ENCODE results near the gene KIZ.

The KIZ gene

DNA sequence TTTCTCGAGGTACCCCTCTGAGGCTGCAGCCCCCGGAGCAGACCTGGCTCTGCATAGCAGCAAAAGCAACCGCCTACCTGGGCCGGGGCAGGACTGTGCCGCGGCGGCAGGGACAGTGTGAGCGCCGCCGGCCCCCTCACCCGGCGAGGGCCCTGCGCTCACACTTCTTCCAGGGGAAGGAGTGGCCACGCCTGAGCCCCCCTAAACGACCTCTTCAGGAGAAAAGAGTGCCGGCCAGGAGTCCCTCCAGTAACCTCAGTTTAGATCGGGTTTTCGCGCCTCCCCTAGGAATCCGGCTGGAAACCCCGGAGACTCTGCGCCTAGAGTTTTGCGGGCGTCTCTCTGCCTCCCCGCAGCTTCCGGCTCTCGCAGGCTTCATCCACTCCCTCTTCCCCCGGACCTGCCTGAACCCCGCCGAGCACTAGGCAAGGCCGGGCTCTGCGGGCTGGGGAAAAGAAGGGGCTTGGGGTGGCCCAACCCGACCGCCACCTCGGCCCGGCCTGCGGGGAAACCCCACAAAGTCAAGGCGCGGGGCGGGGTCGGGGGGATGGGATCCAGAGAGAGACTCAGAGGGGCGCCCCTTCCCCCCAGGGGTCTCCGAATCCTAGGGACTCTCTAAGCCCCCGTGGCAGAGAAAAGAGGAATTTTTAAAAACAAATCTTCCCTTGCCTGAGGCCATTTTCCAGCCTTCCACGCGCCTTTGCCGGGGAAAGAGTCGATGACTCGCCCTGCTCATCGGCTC, 20.3 kb upstream of the KIZ start:
- peak; percentile 23 for DNase-seq

DNA sequence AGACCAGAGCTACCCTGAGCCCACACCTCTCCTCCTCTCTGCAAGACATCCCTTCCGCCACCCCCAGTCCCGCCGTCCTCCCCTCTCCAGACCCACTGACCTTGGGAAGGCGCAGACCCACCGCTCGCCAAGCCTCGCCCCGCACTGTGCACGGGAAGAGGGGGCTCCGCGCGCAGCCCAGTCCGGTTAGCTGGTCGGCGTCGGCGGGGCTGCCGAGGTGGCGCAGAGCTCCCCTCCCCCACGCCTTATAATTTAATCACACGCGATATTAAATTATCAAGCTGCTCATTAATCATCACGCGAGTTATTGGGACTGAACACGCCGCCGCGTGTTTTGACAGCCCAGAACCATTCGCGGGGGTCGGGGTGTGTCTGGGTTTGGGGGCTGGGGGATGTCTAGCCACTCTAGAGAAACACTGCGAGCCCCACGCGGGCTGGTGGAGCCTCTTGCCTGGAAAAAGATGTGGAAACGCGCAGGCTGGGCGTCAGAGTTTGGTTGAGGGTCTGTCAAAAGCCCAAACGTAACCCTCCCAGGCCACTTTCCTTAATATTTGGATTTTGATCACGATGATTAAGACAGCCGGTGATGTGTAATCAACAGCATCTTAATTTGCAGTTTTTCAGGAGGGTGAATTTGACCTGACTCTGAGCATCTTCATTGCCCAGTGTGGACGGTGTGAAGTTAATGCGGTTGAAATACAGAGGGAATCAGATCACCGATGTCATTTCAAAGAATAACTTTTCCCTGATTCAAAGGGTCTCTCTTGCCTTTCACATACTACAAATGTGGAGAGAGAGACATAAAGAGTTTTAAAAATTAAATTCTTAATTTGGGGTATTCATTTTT, 19.5 kb upstream of the KIZ start, which contains the start of gene LINC00237:
Gene LINC00237, minus strand, starts transcription at position 188 of the 847 bp plus-strand sequence.
- DNase-seq, result no peak

DNA sequence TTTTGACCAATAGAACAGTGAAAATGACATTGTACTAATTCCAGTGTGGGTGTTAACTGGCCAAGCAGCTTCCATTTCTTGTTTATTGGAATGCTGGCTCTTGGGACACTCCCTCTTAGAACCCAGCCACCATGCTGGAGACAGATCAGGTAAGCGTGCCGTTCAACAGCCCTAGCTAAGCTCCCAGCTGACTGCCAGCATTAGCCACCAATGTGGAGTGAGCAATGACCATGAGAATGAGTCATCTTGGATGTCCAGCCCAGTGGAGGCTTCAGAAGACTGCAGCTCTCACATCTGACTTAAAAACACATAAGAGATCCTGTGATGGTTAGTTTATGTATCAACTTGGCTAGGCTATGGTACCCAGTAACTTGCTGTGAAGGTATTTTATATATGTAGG, 16.7 kb upstream of the KIZ start:
- DNase-seq, result no peak

DNA sequence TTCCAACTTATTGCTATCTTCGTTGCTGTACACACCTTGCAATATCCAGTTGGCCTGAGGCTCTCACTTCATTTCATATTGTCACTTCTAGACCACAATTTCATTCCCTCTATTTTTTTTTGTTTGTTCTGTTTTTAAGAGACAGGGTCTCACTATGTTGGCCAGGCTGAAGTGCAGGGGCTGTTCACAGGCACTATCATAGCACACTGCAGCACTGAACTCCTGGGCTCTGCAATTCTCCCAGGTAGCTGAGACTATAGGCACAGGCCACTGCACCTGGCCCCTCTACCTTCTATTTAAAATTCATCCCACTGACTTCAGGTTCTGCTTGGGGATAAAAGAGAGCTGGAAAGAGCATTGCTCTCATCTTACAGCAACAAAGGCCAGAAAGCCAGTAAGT, 15.1 kb upstream of the KIZ start:
- no peak for DNase-seq

DNA sequence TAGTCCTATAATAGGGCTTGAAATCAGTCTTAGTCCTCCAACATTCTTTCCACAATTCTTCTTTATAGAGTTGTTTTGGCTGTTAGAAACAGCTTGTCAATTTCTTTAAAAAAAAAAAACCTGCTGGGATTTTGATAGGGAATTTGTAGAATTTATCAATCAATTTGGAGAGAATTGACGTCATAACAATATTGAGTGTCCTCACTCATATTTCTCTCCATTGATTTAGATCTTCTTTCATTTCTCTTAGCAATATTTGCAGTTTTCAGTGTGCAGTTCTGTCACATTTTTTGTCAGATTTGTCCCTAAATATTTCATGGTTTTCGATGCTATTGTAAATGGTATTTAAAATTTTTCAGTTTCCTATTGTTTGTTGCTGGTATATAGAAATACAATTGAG, 14.5 kb upstream of the KIZ start:
- no peak for DNase-seq

DNA sequence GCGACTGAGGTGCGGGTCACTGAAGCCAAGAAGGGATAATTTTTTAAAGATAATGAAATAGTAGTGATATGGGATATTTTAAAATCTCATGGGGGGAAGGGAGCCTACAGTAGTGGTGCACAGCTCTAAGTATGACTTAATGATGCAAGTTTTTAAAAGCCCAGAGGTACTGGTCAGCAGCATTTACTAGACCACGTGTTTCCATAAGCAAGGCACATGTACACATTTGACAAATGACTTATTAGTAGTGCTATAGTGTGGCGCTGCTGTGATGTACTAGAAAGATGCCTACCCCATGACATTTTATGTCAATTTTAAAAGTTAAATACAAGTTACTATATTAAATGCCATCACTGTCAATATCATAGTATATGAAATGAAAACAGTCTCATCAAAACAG, 12.2 kb upstream of the KIZ start:
- DNase-seq, result no peak

DNA sequence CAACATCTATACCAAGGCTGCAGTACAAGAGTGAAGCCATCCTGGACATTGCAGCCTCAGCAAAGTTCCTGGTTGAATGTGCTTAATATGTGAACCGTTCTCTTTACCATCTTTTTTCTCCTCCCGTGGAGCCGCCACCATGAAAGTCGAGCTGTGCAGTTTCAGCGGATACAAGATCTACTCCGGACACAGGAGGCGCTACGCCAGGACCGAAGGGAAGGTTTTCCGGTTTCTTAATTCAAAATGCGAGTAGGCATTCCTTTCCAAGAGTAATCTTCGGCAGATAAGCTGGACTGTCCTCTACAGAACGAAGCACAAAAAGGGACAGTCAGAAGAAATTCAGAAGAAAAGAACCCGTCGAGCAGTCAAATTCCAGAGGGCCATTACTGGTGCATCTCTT, 11.3 kb upstream of the KIZ start:
- DNase-seq, result no peak

DNA sequence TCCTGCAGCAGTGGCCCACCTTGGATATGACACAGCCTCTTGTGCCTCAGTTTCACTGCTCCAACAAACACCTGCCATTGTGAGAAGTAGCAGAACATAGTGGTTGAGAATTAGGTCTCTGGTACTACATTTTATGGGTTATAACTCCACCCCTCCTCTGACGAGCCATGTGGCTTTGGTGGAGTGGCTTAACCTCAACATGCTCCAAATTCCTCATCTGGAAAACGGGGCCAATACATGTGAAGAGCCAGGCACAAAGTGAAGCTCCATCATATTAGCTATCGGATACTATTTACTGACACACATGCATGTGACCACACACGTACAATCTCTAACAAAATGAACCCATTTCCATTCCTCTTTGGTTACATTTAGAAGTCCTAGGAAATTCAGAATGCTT, 8.4 kb upstream of the KIZ start:
- no peak for DNase-seq

DNA sequence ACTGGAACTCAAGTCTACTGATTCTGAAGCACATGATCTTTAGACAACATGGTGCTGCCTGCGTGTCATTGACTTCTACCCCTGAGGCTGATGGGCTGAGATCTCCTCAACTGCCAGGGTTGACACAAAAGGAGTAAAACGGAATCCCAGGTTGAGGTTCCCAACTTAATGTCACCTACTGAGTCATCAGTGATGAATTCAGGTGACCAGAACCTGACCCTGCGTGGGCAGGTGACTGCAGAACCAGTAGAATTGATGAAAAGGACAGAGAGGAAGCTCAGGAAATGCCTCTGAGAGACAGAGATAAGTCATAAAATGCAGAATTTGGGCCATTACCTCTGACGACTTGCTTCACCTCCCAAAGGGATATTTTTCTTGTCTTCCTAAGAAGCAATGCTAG, 7.7 kb upstream of the KIZ start:
- DNase-seq, result no peak

DNA sequence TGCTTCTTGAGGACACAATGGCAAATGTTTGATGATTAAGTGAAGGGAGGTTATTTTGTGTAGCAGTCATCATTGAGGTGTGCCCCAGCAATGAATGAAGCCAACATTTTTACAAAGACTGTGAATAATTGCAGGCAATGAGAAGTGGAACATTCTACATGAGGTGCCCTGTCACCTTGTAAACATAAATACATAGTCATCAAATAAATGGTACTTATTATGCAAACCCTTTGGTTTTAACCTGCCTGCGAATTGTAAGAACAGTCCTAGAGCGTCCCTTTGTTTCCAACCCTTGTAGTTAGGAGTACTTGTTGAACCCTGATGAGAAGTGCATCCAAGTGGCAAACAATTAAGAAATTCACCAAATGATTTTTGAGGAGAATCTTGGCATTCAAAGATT, 7.1 kb upstream of the KIZ start:
- DNase-seq, result no peak

DNA sequence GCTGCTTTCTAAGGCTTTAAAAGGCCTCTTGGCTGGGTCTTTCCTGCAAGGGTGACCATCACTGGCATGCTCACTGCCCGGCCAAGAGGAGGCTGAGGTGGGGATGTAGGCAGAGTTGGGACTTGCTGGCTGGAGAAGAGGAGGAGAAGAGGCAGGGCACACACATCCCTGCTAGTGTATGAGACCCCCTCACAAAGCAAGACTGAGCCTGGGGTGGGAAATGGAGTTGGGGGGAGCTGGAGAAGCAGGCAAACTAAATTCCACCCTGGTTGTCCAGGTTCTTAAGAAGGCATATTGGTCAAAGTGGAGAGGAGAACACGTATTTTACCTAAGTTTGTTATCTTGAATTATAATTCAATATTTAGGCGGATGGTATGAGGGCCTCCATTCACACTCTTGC, 1.7 kb upstream of the KIZ start:
- no peak for DNase-seq

DNA sequence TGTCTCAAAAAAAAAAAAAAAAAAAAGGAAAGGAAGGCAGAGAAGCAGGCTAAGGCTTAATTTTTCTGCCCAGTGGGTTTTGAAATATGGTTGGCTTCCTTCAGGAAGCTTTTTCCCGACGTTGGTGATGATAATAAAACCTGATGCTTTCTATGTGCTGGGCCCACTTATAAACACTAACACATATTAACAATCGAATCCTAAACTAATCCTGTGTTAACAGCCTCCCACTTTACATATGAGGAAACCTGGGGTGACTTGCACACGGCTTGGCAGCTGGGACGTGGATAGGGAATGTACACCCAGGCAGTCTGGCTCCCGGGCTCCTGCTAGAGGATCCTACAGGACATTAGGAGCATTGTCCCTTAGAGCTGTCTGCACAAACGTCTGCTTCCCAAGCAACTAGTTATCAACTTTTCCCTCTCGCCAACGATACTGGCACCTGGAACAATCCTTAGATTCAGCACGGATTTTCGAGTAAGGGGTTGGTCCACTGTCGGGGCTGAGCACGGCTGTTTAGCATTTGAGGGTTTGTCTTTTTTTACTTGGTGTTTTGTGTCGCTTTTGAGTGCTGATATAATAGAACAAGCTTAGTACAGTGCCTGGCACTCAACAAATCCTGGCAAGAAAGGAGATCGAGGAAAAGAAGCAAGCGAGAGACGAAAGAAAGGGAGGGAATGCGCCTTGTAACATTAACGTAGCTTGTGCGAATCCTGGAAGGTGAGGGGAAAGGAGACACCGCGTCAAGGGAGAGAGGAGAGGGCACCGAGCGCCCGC, 622 bp upstream of the KIZ start:
- DNase-seq, result no peak

DNA sequence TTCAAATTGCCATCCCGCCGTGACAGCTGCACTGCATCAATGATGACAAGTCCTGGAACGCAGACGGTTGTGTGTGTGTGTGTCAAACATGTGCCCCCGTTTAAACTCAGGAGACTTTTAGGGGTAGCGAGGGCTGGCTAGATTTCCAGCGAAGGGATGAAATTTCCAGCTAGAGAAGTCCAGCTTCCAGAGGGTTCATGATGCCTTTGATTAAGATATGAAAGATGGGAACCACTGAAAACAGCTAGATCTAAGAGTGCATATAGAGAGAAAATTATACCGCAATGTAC, 644 bp downstream of the KIZ start:
- no peak for DNase-seq

DNA sequence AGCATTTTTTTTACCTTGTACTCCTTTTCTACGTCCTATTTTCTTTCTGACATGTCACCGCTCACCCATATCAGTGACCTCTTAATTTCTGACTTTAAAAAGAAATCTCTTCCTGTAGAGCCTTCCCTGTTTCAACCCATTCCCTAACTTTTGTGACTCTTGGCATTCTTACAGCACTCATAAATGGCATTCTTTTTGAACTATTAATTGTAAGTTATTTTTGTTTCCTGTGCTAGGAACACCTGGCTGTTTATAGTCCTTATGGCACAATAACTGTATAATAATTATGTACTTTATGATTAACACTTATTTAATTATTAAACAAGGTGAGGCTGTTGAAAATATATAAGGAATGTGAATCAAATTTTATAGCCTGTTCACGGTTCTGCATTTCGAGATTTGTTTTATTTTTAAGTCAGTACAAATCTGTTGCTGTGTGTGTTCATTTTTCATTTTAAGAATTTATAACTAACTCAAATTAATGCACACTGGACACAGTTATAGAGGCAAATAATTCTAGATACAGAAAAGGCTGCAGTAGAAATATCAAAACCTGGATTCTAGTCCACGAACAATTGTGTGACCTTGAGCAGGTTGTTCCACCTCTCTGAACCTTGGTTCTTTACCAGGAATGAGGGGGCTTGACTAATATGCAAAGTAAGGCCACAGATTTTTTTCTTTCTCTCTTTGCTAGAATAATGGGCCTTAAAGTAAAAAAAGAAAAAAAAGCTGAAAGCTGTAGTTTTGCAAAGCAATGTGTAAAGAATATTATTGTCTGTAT, 1.5 kb downstream of the KIZ start:
- DNase-seq, result no peak

DNA sequence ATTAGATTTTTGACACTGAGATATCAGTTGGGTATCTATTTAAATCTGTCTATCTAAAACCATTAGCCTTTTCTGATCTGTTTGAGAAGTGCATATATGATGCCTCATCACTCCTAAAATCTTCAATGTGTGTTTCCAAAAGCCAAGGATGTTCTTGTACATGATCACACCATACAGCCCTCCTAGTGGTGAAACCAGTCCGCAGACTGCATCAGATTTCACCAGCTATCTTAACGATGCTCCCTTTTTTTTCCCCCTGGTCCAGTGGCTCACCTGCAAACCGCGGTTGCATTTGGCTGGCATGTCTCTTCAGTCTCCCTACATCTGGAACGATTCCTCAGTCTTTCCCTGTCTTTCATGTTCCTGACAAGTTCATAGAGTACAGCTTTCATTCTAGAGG, 4.0 kb downstream of the KIZ start:
- DNase-seq, result no peak

DNA sequence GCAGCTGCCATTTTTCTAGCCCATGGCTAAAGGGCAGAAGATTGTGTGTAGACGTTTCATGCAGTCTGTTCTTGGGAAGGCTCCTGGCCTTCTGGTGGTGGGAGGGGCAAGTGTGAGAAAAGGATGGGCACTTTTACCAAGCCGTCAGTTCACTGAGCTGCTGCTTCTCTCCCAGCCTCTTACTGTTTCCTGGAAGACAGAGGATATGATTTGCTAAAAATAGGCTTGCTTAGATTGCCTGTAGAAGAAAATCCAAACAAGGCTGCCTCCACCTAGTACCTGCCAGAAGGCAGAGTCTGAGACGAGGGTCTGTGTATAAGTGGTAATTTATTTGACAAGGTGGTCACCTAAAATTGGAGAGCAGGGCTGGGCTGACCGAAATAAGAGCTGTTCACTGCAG, 7.5 kb downstream of the KIZ start:
- no peak for DNase-seq

DNA sequence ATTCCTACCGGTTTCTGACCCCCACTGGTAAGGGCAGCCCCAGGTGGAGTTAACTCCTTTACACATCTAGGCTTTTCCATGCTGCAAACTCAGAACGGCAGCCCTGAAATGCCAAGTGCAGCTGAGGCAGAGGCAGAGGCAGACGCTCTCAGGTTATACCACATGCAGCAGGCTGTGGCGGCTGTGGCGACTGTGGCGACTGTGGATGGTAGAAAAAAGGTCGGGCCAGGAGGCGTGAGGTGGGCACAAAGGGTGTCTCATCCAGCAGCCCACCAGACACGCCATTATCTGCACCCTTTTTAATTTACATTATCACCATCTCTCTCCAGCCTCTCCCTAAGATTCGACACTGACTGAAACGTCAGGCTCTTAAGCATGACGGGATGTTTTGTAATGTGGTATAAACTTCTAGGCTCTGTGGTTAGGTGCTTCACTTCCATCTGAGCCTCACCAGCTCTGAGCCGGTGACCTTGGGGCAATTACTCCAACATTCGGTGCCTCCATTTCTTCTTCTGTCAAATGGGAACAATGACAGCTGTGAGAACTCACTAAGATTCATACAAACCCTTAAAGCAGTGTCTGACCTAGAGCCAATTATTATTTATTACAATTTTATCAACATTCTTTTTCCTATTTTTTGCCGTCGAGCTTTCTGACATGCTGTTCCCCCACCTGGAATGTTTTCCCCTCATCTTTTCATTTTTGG, 8.2 kb downstream of the KIZ start:
- no peak for DNase-seq

DNA sequence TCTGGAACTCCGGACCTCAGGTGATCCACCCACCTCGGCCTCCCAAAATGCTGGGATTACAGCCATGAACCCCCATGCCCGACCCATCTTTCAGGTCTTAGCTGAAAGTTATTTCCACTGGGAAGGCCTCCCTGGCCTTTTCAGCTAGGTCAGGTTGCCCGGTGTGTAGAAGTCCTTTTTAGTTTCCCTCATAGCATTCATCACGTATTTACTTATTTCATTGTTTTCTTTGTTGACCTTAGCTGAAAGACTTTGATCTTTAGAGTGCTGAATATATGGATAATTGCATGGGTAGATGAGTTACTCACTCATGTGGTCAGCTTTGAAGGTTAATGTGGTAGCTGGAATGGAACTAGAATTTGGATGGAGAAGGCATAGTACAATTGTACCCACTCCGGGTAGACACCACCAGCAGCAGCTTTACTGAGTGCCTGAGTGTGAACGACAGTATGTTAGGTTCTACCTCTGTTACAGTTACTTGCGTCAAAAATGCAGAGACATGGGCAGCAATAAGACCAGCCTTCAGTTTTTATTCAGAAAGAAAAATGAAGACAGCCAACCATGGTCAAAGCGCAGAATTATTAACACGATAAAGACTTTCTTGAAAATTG, 9.1 kb downstream of the KIZ start:
- no peak for DNase-seq

DNA sequence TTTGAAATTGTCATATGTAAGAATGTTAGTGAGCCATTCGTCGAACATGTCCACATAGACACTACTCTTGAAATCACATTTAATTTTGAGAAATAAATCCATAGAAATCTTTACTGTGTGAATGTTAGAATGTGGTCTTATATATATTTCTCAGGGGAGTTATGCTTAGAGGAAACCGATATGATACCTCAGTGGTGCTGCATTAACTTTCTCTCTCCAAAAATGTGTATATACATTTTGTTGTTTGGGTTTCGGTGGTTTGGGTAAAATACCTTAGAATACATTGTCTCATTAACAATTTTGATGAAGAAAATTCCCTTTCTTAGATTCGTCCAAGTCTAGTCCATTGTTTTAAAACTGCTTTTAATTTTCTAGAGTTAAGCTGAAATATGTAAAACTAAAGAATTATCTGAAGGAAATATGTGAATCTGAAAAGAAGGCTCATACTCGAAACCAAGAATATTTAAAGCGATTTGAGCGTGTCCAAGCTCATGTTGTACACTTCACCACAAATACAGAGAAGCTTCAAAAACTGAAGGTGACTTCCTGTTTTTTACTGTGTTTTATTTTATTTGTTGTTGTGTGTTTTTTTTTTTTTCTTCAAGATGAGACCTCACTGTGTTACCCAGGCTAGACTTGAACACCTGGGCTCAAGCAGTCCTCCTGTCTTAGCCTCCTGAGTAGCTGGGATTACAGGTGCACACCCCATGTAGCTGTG, 10.3 kb downstream of the KIZ start:
- DNase-seq, result no peak

DNA sequence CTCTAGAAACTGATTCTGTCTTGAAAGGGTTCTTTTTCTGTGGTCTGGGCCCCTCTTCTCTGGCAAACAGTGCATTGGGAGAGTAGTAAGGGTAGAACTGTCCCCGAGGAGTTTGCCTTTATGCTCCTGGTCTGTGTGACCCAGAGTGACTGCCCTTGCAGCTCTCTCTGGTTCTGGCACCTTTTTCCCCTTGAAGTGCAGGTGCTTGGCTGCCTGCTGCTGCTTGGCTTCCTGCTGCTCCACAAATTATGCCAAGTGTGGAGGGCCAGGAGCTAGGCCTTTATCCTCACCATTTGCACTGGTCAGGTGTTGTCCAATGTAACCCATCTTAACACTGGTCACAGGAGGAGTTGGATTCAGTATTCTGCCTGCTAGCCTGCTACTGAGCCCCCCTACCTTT, 11.2 kb downstream of the KIZ start:
- no peak for DNase-seq

DNA sequence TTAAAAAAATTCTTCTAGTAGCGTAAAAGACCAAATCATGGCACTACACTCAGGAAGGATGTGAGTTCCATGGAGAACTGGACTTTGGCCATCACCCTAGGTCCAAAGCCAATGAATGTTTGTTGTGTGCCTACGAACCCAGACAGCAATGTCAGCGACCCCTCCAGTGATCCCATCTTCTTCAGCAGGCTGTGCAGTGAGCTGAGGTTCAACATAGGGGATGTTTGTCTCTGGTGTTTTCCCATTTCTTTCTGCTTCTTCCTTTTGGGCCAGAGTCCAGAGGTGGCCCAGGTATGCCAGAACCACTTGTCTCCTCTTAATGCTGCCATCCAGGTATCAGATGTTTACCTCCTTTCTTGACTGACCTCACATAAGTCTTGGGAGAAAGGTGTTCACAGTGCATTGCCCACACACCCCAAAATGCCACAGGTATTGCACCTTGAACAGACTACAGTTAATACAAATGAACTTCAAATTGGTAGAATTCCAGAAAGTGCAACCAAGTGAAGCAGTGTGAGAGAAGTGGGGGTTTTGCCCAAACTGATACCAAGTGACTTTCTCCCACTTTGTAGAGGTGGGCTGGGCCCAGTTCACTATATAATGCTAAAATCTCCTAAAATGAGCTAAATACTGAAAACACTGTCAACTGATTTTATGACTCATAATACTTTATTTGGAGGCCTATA, 14.1 kb downstream of the KIZ start:
- no peak for DNase-seq
